Measurements from ENCODE around the gene CHD6. TPM values are rescaled to one million over a fixed set of nuclear protein-coding genes. Genes with fewer than 3 reads are reported as not detected.

CHD6 gene
- total and polyA plus RNA-seq, 2 of the 13 experiments (the other 11 are each of a cell fraction or from before 2014, with no cell fraction given), result 14.4 to 52.0 TPM

- Histone ChIP-seq H3K4me2 (ENCODE audit: low read depth, low read length) (no peak overlapping the region), H3K27me3 (ENCODE audit: control insufficient read depth in 1 of 2, insufficient read depth in 2 of 2, low read length in 2 of 2) (no peaks in the 10 kb centered on the region), H3K4me1 (ENCODE audit: insufficient read depth, low read length) (peaks cover 38% of the 10 kb centered on the region), H4K20me1 (ENCODE audit: insufficient read depth, low read length) (no peaks in the 10 kb centered on the region), H3K4me3 (replicated peaks in 1 of 3; ENCODE audit: insufficient read depth in 1 of 3, low read depth in 2 of 3, low read length in 3 of 3) (no peak overlapping the region), H3K27ac (ENCODE audit: extremely low read length, insufficient read depth, low read length) (no peak overlapping the region), H3K9ac (ENCODE audit: insufficient read depth, low read depth, low read length) (no peak overlapping the region), H3K79me2 (ENCODE audit: insufficient read depth, low read length) (no peaks in the 10 kb centered on the region), H3K9me3 (ENCODE audit: low read length) (no peaks in the 10 kb centered on the region), H3K36me3 (replicated peaks in 1 of 2; ENCODE audit: control insufficient read depth in 1 of 2, insufficient read depth in 2 of 2, low read length in 2 of 2) (peaks cover 25 to 62% of the 10 kb centered on the region in 2 experiments), H2AFZ (ENCODE audit: low read length) (no peak overlapping the region)
- BruUV-seq (replicated peaks), result no TSS peak
- ATAC-seq (no peak), DNase-seq (ENCODE audit: low spot score) (no peak), FAIRE-seq (no peak)
- 94% methylated on average over 4 of the region's 4 CpGs for WGBS (ENCODE audit: low lambda C conversion rate)
- CTCF ChIA-PET (ENCODE audit: low intra/inter-chr PET ratio, low total read pairs), result no interaction called here
- in situ Hi-C loops (cut with HindIII; ENCODE audit: extremely low pct_ligation_motif_present, low pct_unique_long_range_greater_than_20kb) (no loop called here), intact Hi-C loops (cut with micrococcal nuclease; ENCODE audit: unreplicated experiment) (no loop called here)
- POLR2A ChIA-PET, result no interaction called here
- TF ChIP-seq KAT7 (CRISPR knock-in tag; IDR thresholded peaks at IDR 0.05; ENCODE audit: borderline replicate concordance), result no peak
- TF ChIP-seq, protein P1, sequence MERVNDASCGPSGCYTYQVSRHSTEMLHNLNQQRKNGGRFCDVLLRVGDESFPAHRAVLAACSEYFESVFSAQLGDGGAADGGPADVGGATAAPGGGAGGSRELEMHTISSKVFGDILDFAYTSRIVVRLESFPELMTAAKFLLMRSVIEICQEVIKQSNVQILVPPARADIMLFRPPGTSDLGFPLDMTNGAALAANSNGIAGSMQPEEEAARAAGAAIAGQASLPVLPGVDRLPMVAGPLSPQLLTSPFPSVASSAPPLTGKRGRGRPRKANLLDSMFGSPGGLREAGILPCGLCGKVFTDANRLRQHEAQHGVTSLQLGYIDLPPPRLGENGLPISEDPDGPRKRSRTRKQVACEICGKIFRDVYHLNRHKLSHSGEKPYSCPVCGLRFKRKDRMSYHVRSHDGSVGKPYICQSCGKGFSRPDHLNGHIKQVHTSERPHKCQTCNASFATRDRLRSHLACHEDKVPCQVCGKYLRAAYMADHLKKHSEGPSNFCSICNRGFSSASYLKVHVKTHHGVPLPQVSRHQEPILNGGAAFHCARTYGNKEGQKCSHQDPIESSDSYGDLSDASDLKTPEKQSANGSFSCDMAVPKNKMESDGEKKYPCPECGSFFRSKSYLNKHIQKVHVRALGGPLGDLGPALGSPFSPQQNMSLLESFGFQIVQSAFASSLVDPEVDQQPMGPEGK (CRISPR knock-in tag; IDR thresholded peaks at IDR 0.05), result no peak
- TF ChIP-seq, protein P2, sequence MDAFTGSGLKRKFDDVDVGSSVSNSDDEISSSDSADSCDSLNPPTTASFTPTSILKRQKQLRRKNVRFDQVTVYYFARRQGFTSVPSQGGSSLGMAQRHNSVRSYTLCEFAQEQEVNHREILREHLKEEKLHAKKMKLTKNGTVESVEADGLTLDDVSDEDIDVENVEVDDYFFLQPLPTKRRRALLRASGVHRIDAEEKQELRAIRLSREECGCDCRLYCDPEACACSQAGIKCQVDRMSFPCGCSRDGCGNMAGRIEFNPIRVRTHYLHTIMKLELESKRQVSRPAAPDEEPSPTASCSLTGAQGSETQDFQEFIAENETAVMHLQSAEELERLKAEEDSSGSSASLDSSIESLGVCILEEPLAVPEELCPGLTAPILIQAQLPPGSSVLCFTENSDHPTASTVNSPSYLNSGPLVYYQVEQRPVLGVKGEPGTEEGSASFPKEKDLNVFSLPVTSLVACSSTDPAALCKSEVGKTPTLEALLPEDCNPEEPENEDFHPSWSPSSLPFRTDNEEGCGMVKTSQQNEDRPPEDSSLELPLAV (CRISPR knock-in tag; conservative IDR thresholded peaks at IDR 0.05; ENCODE audit: low read depth), result no peak
- TF ChIP-seq ATRX (CRISPR knock-in tag; IDR thresholded peaks at IDR 0.05; ENCODE audit: borderline replicate concordance), result no peak
- TF ChIP-seq, protein P3, sequence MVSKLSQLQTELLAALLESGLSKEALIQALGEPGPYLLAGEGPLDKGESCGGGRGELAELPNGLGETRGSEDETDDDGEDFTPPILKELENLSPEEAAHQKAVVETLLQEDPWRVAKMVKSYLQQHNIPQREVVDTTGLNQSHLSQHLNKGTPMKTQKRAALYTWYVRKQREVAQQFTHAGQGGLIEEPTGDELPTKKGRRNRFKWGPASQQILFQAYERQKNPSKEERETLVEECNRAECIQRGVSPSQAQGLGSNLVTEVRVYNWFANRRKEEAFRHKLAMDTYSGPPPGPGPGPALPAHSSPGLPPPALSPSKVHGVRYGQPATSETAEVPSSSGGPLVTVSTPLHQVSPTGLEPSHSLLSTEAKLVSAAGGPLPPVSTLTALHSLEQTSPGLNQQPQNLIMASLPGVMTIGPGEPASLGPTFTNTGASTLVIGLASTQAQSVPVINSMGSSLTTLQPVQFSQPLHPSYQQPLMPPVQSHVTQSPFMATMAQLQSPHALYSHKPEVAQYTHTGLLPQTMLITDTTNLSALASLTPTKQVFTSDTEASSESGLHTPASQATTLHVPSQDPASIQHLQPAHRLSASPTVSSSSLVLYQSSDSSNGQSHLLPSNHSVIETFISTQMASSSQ (IDR thresholded peaks at IDR 0.05; ENCODE audit: low read depth), result no peak
- TF ChIP-seq, protein P3 (CRISPR knock-in tag; IDR thresholded peaks at IDR 0.05; ENCODE audit: borderline replicate concordance), result no peak
- no peak for TF ChIP-seq HNRNPK (IDR thresholded peaks at IDR 0.05; ENCODE audit: low read depth, low read length, poor library complexity, severe bottlenecking)
- TF ChIP-seq ZBTB1 (CRISPR knock-in tag; IDR thresholded peaks at IDR 0.05; ENCODE audit: borderline replicate concordance), result no peak
- no peak for TF ChIP-seq FOXK2 (IDR thresholded peaks at IDR 0.05)
- no peak for TF ChIP-seq ZNF235 (CRISPR knock-in tag; IDR thresholded peaks at IDR 0.05; ENCODE audit: borderline replicate concordance)
- TF ChIP-seq ARID3A (IDR thresholded peaks at IDR 0.05; ENCODE audit: low read depth, low read length), result no peak
- TF ChIP-seq AHR (CRISPR knock-in tag; IDR thresholded peaks at IDR 0.05), result no peak
- TF ChIP-seq ZNF274 (CRISPR knock-in tag; IDR thresholded peaks at IDR 0.05), result no peak
Measured at GRCh38 chr20:41494451-41494850, 123.7 kb downstream of the CHD6 start.

Data from HepG2 (cell line).